Measurements from ENCODE around the gene MCF2L. TPM values are rescaled to one million over a fixed set of nuclear protein-coding genes. Genes with fewer than 3 reads are reported as not detected.
A peak's percentile ranks its signal among the peaks of the same experiment; 100 is the strongest.

Gene MCF2L
- total RNA-seq, 3 donors from 2014 or later: 33.4 to 77.3 (median 38.6) TPM

- no peak for DNase-seq (ENCODE audit: low spot score in 2 of 2)
- peak overlapping the region in 1 of 3 donors; percentile 33 for H3K4me3 ChIP-seq
- no peak overlapping the region for H3K27ac ChIP-seq
These were observed 53.9 kb downstream of the MCF2L start for GRCh38 chr13:113022745-113023574.

GRCh38 chr13:113023694-113024430, 54.8 kb downstream of the MCF2L start:
- Histone ChIP-seq H3K9me3 (no peaks in the 10 kb centered on the region), H3K27me3 (no peaks in the 10 kb centered on the region), H3K4me3 (no peak overlapping the region), H3K4me1 (no peaks in the 10 kb centered on the region), H3K36me3 (no peaks in the 10 kb centered on the region), H3K27ac (no peak overlapping the region)
- intact Hi-C loops (cut with DNase I; ENCODE audit: low total_unique reads): no loop called here
- no peak for TF ChIP-seq POLR2A (IDR thresholded peaks at IDR 0.05)
- TF ChIP-seq CTCF (IDR thresholded peaks at IDR 0.05): no peak
- DNase-seq (ENCODE audit: low spot score in 2 of 2): no peak

More at GRCh38 chr13:113022745-113023574, 53.9 kb downstream of the MCF2L start:
- no peaks in the 10 kb centered on the region for H3K4me1 ChIP-seq
- H3K36me3 ChIP-seq: no peaks in the 10 kb centered on the region
- TF ChIP-seq POLR2AphosphoS5 (IDR thresholded peaks at IDR 0.05): no peak
- no peak for TF ChIP-seq POLR2A (IDR thresholded peaks at IDR 0.05)
- no peak for TF ChIP-seq CTCF (IDR thresholded peaks at IDR 0.05)
- H3K27me3 ChIP-seq: no peaks in the 10 kb centered on the region
- intact Hi-C loops (cut with DNase I; ENCODE audit: low total_unique reads): no loop called here
- H3K9me3 ChIP-seq: no peaks in the 10 kb centered on the region

DNA sequence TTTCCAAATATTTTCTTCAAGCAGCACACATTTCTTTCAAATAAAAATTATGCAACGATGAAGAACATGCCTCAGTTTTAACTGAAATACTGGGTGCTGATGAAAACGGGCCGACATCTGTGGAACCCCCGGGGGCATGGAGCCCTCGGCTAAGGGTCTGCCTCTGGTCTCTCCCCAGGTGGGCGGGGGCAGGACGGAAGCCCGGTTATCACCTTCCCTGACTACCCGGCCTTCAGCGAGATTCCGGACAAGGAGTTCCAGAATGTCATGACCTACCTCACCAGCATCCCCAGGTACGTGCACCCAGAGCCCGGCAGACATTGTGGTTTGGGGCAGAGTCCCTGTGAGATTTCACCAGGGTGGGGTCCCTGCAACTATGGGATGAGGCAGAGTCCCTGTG, 55.5 kb downstream of the MCF2L start:
- no peak overlapping the region for H3K27ac ChIP-seq
- no peak for TF ChIP-seq POLR2AphosphoS5 (IDR thresholded peaks at IDR 0.05)
- TF ChIP-seq POLR2A (IDR thresholded peaks at IDR 0.05): no peak
- no peak for TF ChIP-seq CTCF (IDR thresholded peaks at IDR 0.05)
- no peak overlapping the region for H3K4me3 ChIP-seq
- intact Hi-C loops (cut with DNase I; ENCODE audit: low total_unique reads): no loop called here
- DNase-seq (ENCODE audit: low spot score in 2 of 2): no peak
- H3K27me3 ChIP-seq: no peaks in the 10 kb centered on the region
- no peaks in the 10 kb centered on the region for H3K9me3 ChIP-seq
- H3K36me3 ChIP-seq: no peaks in the 10 kb centered on the region
- no peaks in the 10 kb centered on the region for H3K4me1 ChIP-seq

DNA sequence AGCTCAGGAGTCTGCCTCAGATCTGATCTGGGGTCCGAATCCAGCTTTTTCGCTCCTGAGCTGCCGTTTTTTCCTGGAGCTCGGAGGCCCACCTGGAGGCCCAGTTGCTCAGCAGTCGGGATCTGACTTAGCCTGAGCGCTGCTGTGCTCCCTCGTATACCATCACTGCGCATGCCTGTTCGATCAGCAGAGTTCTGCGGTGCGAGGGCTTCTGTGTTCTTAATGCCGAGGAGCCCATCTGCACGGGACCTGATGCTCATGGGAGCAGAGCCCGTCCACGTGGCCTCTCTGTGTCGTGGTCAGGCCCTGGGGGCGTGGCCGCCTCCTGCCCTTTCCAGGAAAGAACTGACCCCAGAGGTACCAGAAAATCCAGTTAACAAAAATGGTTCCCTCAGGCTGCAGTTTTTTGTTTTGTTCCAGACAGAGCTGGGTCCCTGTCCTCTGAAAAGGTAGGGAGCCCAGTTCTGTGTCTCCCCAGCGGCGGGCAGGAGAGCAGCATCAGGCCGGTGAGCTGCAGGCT, 57.4 kb downstream of the MCF2L start:
- Histone ChIP-seq H3K9me3 (no peaks in the 10 kb centered on the region), H3K27me3 (no peaks in the 10 kb centered on the region), H3K4me3 (no peak overlapping the region), H3K36me3 (no peaks in the 10 kb centered on the region), H3K27ac (no peak overlapping the region), H3K4me1 (no peaks in the 10 kb centered on the region)
- DNase-seq (ENCODE audit: low spot score in 2 of 2): no peak
- intact Hi-C loops (cut with DNase I; ENCODE audit: low total_unique reads): no loop called here
- no peak for TF ChIP-seq POLR2A (IDR thresholded peaks at IDR 0.05)
- TF ChIP-seq POLR2AphosphoS5 (IDR thresholded peaks at IDR 0.05): no peak
- TF ChIP-seq CTCF (IDR thresholded peaks at IDR 0.05): no peak

- Histone ChIP-seq H3K27me3 (no peaks in the 10 kb centered on the region), H3K4me1 (no peaks in the 10 kb centered on the region), H3K36me3 (no peaks in the 10 kb centered on the region), H3K27ac (peak overlapping the region in 1 of 2 donors; percentile 19), H3K9me3 (no peaks in the 10 kb centered on the region), H3K4me3 (no peak overlapping the region)
- intact Hi-C loops (cut with DNase I; ENCODE audit: low total_unique reads): no loop called here
- TF ChIP-seq CTCF (IDR thresholded peaks at IDR 0.05): no peak
- TF ChIP-seq POLR2AphosphoS5 (IDR thresholded peaks at IDR 0.05): no peak
- TF ChIP-seq POLR2A (IDR thresholded peaks at IDR 0.05): no peak
- DNase-seq (ENCODE audit: low spot score in 2 of 2): no peak
These were observed 58.1 kb downstream of the MCF2L start for GRCh38 chr13:113027095-113027494.

Measured in breast epithelium (tissue), 4 donors.